Activated T-cell treated with anti-CD3 and anti-CD28 coated beads, Interleukin-2, amount 50 U/mL, for 48 hours (primary cell): ENCODE data around the gene NKX1-1.
"Not testable (repeated sequence)": the region's sequence is repeated elsewhere in the genome, so short reads cannot be mapped to it uniquely, and the experiment has no call there.

ENCODE experiments used
- DNase-seq, 2 experiments: peaks; one replicate each; pipeline ENCODE4 v3.0.0-alpha.2; 2020

The NKX1-1 gene

DNA sequence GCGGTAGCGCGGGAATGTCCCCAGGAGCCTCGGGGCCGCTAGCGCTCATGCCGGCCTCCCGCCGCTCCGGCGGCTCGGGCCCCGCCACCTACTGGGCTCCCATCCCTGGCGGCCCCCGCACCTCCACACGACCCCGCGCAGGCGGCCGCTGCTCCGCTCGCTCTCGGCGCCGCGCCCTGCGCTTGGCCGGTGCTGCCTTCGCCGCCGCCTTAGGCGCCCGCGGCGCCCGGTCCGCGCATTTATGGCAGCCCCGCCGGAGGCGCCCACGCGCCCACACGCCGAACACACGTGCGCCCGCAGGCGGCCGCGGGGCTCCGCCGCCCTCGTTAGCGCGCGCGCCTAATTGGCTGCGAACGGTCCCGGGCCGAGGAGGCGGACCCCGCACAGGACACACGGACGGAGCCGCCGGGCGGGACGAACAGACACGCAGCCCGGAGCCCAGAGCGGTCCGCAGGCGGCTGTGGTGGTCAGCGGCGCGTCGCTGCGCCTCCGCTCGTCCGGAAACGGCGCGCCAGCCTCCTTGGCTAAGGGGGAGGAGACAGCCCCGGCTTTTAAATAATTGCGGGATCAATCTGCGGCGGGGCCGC, at the start of gene NKX1-1:
NKX1-1 (minus strand) TSS at position 49 of the 587 bp plus-strand sequence; CDS start at position 49, 0 bp downstream.
- peak; percentile 20 to 21 for DNase-seq

GRCh38 chr4:1453731-1454130, 47.5 kb upstream of the NKX1-1 start:
- no peak for DNase-seq

- no peak for DNase-seq
These were observed 46.3 kb upstream of the NKX1-1 start for GRCh38 chr4:1452431-1453051.

DNA sequence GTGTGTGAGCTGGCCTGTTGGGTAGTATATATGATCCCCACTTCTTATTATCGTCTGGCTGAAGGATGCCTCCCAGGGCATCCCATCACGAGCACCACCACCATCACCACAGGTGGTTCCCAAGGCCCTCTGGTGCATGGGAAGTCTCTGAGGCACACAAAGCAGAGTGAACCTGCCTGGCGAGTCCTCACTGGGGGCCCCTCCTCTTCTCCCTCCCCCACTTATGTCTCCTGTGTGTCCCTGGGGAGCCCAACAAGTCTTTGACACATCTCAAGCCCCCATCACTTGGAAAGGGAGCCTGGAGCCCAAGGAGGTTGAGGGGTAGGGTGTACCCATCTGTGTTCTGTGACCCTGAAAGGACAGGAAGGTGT, 45.5 kb upstream of the NKX1-1 start:
- no peak for DNase-seq

GRCh38 chr4:1451106-1451751, 45.0 kb upstream of the NKX1-1 start:
- no peak for DNase-seq

- DNase-seq: peak in 1 of 2 experiments; percentile 1
These were observed 43.8 kb upstream of the NKX1-1 start for GRCh38 chr4:1449833-1450741.

GRCh38 chr4:1449475-1449832, 43.2 kb upstream of the NKX1-1 start:
- no peak for DNase-seq

- DNase-seq: no peak
These were observed 42.6 kb upstream of the NKX1-1 start for GRCh38 chr4:1448589-1449420.

DNA sequence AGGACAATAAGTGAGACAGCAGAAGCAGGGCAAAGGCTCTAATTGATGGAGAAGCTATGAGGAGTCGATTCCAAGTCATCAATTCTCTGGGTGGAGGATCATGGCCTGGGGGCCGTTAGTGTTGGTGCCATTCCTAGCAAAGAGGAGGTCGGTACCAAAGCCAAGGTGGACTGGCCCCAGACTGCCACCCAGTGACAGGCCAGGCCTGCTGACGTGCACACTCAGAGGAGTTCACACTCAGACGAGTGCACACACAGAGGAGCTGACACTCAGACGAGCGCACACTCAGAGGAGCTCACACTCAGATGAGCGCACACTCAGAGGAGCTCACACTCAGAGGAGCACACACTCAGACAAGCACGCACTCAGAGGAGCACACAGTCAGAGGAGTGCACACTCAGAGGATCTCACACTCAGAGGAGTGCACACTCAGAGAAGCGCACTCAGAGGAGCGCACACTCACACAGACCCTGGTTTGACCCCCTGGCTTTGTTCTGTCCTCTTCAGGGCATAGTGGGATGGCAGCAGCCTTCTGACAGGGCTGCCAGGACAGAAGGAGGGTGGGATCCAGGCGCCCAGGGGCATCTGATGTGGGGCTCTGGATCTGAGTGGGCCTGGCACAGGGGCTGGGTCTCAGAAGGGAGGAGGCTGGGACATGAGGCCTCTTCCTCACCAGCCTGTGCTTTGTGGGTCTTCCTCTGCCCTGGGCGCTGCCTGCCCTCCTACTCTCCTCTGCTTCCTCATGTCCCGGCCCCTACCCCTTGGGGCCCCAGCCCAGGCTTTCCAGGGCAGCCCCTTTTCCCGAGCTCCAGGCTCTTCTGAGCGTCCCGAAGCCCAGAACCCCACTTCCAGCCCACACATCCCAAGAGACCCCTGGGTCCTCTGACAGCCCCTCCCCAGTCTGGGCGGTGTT, 41.7 kb upstream of the NKX1-1 start:
- no peak for DNase-seq

GRCh38 chr4:1446502-1447386, 40.5 kb upstream of the NKX1-1 start:
- no peak for DNase-seq

DNA sequence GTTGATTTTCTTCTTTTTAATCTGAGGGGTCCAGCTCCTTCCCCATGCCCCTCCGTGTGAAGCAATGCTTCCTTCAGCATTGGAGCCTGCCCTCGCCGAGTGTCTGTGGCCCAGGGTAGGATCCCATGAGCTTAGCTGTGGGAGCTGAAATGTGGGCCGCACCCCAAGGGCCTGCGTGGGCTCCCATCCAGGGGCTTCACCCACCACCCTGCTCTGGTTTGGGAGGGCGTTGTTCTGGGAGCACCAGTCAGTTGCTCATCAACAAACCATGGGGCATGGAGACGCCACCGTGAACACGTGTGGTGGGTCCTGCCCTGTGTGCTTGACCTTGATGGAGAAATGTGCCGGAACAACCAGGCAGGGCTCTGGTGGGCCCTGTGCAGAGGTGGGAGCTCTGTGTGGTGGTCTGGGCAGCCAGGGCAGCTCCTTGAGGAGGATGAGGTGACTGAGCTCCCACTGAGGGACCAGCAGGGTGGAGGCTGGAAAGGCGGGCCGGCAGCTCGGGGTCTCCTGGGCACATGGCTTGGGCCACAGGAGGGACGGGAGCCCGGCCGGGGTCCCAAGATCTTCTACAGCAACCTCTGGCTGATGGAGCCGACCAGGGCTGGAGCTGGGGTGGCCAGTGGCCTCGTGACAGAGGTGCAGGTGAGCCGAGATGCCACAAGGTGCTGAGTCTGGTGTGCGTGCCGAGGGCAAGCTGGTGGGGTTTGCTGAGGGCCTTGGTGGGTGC, 39.6 kb upstream of the NKX1-1 start:
- no peak for DNase-seq

- not testable (repeated sequence) for DNase-seq
These were observed 37.5 kb upstream of the NKX1-1 start for GRCh38 chr4:1443688-1444172.

- DNase-seq: no peak
These were observed 20.8 kb upstream of the NKX1-1 start for GRCh38 chr4:1427010-1427409.

DNA sequence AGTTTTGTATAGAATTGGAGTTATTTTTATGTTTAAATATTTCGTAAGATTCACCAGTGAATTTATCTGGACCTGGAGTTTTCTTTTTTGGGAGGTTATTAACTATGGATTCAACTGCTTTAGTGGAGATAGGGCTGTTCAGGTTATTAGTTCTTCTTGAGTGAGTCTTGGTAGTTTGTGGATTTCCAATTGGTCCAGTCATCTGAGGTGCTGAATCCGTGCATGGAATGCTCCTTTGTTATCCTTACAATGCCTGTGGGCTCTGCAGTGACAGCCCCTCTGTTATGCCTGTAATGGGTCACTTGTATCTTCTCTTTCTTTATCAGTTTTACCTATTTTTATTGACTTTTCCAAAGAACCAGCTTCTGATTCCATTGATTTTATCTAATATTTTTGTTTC, 15.4 kb upstream of the NKX1-1 start:
- no peak for DNase-seq

- DNase-seq: no peak
These were observed 13.5 kb upstream of the NKX1-1 start for GRCh38 chr4:1419708-1420107.

- no peak for DNase-seq
These were observed 12.4 kb upstream of the NKX1-1 start for GRCh38 chr4:1418494-1419285.

DNA sequence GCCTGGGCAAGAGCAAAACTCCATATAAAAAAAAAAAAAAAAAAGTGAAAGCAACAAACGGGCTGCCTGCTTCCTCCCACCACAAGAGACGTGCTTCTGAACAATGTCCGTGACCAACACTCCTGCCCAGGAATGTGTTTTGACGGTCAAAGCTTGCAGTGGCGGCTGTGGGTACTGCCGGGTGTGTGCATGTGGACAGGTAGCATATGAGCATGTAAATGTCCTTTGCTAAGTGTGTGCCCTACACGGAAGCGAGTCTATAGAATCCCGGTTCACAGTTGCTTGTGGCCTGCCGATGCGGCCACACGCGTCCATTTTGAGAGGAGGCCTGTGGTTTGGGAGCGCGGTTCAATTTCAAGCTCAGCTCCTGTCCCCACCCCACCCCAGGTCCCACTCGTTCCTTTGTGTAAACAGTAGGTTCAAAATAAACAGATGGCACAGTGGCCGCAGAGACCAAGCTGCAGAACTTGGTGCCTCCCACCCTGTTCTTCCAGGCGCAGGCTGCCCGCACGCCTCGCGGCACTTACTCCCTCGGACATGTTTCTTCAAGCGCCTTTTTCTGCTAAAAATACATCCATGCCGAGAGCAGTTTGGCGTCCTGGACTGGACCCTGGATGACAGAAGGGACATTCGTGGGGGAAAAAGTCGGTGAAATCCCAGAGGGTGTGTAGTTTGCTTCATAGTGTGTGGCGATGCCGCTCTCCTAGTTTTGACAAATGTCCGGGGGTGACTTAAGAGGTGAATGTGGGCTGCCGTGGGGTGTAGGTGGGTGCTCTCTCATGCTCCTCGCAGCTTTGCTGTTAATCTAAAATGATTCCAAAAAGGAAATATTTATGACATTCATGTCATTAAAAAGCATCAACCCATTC, 11.5 kb upstream of the NKX1-1 start:
- no peak for DNase-seq

DNA sequence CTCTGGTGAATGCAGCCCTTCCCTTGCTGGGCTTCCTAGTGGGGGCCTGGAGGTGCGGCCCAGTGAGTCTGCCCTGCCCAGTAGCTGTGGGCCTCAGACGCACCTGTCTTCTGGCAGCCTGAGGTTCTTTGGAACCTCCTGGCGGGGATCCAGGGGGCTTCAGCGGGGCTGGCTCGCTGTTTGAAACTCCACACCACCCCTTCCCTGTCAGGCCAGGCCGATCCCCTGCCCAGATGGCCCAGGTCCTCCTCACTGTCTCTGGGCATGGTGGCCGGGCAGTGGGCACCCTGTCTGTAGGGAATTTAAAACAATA, 10.7 kb upstream of the NKX1-1 start:
- no peak for DNase-seq
